H54 (cell line): Measurements from ENCODE around the gene MAGEA4.
"Not testable (repeated sequence)": the region's sequence is repeated elsewhere in the genome, so short reads cannot be mapped to it uniquely, and the experiment has no call there.

ENCODE experiments used
- DNase-seq: peaks from one replicate; pipeline ENCODE4 v3.0.0; 2011; ENCODE audit warnings: low spot score, mixed read lengths; ENCODE audit not compliant: insufficient read length
- FAIRE-seq: peaks from 3 replicates; lab custom pipeline; 2011; peaks lifted over from hg19 to GRCh38; lab: Jason Lieb, UNC
- POLR2A ChIP-seq: IDR thresholded peaks from 2 replicates; pipeline ENCODE4 v1.6.1; 2011; ENCODE audit warnings: low read depth, mild to moderate bottlenecking, low read length

MAGEA4 gene

DNA sequence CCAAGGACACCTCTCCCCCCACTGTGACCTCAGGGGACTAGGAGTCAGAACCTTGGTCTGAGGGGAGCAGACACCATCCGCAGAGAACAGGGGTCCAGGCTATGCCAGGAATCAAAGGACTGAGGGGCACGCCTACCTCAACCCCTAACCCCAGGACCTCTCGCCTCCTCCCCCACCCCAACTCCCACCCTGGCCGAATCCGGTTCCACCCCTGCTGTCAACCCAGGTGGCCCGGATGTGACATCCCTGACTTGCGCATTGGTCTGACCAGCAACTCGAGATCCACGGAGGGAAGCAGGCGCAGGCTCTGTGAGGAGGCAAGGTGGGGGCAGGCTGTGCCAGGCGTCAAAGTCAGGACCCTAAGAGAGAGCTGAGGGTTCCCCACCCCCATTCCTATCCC lies 468 bp upstream of the MAGEA4 start:
- TF ChIP-seq POLR2A = no peak
- no peak for DNase-seq
- FAIRE-seq = no peak

DNA sequence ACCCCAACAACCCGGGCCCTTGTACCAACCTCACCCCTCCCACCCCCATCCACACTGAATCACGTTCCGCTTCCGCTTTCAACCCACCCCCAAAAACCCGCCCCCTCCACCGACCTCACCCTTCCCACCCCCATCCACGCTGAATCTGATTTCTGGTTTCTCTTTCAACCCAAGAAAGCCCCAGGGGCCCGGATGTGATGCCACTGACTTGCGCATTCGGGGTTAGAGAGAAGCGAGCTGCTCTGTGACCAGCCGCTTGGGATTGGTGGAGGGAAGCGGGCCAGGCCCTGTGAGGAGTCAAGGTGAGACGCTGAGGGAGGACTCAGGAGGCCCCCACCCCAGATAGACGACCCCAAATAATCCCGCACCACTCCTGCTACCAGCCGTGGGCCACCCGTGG lies 6.0 kb downstream of the MAGEA4 start:
- not testable (repeated sequence) for FAIRE-seq, DNase-seq

DNA sequence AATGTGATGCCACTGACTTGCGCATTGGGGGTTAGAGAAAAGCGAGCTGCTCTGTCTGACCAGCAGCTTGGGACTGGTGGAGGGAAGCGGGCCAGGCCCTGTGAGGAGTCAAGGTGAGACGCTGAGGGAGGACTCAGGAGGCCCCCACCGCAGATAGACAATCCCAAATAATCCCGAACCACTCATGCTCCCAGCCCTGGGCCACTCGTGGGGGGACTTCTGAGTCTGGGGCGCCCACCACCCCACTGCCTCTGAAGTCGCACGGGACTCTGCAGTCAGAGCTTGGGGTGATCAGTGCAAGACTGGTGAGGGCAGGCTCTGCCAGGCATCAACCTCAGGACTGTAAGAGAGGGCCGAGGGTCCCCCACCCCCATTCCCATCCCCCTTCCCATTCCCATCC lies 6.9 kb downstream of the MAGEA4 start:
- DNase-seq (no peak), FAIRE-seq (no peak)
- no peak for TF ChIP-seq POLR2A

DNA sequence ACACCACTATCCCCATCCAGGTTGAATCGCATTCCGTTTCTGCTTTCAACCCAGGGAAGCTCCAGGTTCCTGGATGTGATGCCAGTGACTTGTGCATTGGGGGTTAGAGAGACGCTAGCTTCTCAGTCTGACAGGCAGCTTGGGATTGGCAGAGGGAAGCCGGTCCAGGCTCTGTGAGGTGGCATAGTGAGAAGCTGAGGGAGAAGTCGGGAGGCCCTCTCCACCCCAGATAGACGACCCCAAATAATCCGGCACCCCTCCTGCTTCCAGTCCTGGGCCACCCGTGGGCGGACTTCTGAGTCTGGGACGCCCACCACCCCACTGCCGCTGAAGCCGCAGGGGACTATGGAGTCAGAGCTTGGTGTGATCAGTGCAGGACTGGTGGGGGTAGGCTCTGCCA lies 7.4 kb downstream of the MAGEA4 start:
- no peak for TF ChIP-seq POLR2A
- DNase-seq = no peak
- no peak for FAIRE-seq

DNA sequence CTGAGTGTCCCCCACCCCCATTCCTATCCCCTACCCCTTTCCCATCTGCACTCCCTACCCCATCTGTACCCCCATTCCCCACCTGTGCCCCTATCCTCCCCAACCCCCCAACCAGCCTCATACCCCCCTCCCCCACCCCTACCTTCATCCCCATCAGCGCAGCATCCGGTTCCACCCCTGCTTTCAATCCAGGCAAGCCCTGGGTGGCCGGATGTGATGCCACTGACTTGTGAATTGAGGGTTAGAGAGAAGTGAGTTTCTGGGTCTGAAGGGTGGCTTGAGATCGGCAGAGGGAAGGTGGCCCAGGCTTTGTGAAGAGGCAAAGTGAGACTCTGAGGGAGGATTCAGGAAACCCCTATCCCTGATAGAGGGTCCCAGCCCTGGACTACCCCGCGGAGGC lies 7.8 kb downstream of the MAGEA4 start:
- FAIRE-seq (no peak), DNase-seq (no peak)
- TF ChIP-seq POLR2A = no peak

DNA sequence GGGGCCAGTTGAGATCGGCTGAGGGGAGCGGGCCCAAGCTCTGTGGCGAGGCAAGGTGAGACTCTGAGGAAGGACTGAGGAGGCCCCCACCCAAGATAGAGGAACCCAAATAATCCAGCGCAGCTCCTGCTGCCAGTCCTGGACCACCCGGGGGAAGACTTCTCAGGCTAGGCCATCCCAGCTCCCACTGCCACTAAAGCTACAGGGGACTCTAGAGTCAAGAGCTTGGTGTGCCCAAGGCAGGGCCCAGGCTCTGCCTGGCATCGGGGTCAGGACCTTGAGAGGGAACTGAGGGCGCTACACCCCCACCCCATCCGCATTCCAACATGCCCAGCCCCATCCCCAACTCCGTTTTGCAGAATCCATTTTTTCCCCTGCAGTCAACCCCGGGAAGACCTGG lies 8.6 kb downstream of the MAGEA4 start:
- FAIRE-seq = no peak

DNA sequence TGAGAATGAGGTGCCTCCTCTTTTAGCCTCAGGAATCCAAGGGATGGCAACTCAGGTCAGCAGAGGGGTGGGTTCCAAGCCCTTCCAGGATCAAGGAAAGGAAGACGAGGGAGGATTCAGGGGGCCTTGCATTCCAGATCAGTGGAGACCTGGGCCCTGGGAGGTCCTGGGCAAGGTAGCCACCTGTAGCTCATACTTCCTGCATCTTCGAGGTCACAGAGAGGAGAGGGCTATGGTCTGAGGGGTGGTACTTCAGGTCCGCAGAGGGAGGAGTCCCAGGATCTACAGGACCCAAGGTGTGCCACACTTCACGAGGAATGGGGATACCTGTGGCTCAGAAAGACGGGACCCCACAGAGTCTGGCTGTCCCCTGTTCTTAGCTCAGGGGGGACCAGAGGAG lies 9.2 kb downstream of the MAGEA4 start:
- no peak for DNase-seq
- no peak for TF ChIP-seq POLR2A
- no peak for FAIRE-seq

More for the DNA sequence above, 8.6 kb downstream of the MAGEA4 start:
- TF ChIP-seq POLR2A = no peak
- no peak for DNase-seq

DNA sequence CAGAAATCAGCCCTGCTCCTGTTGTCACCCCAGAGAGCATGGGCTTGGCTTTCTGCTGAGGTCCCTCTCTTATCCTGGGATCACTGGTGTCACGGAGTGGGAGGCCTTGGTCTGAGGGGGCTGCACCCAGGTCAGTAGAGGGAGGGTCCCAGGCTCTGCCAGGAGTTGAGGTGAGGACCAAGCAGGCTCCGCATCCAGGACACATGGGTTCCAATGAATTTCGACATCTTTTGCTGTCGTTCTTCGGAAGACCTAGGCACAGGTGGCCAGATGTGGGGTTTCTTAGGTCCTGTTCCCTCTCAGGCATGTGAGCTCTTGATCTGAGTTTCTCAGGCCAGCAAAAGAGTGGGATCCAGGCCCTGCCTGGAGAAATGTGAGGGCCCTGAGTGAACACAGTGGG lies 10.0 kb downstream of the MAGEA4 start:
- TF ChIP-seq POLR2A = no peak
- no peak for FAIRE-seq
- no peak for DNase-seq

DNA sequence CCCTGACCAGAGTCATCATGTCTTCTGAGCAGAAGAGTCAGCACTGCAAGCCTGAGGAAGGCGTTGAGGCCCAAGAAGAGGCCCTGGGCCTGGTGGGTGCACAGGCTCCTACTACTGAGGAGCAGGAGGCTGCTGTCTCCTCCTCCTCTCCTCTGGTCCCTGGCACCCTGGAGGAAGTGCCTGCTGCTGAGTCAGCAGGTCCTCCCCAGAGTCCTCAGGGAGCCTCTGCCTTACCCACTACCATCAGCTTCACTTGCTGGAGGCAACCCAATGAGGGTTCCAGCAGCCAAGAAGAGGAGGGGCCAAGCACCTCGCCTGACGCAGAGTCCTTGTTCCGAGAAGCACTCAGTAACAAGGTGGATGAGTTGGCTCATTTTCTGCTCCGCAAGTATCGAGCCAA lies 11.0 kb downstream of the MAGEA4 start:
- no peak for FAIRE-seq
- no peak for TF ChIP-seq POLR2A
- no peak for DNase-seq

DNA sequence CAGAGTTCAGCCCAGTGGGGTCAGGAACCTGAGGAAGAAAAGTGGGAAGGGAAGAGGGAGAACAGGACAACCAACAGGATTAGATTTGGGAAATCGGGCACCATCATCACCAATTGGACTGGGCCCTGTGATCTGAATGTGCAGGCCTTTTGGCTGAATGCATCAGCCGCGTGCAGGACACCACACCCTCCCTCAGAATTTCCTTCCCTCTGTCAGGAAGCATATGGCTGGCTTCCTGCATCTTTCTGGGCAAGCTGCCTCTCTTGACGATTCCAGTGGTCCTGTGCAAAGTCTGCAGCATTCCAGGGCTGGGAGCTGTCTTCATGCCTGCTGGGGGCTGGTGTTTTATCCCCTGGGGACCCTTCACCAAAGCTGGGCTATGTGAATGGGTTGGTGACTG lies 16.4 kb downstream of the MAGEA4 start:
- DNase-seq = no peak
- no peak for TF ChIP-seq POLR2A
- no peak for FAIRE-seq

DNA sequence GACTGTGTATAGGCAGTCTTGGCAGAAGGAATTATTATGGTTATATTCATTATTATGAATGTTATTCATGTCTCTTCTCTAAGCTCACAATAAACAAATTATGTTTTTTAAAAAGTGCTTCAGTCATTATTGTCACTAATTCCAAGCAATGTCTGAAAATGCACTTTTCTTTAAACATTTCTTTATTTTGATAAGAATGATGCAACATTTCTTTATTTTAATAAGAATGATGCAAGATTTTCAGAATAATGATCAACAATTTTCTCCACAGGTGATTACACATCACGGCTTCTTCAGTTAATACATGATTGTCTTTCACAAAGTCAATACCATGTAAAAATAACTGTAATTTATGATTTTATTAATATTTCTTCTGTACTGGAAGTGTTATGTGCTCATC lies 22.7 kb downstream of the MAGEA4 start:
- TF ChIP-seq POLR2A = no peak
- FAIRE-seq = no peak
- DNase-seq = no peak

DNA sequence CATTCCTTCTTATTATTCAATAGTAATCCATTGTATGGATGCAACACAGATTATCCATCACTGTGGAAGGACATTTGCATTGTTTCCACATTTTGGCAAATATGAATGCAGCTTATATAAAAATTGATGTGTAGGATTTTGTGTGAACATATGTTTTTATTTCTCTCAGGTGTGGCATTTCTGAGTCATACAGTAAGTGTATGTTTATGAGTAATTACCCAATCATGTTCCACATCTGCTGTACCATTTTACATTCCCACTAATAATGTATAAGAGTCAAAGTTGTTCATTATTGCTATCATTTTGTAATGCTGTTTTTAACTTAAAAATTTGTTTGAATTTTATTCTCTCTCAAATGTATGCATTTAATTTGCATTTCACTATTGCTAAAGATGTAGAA lies 25.5 kb downstream of the MAGEA4 start:
- FAIRE-seq = no peak
- no peak for DNase-seq
- TF ChIP-seq POLR2A = no peak

DNA sequence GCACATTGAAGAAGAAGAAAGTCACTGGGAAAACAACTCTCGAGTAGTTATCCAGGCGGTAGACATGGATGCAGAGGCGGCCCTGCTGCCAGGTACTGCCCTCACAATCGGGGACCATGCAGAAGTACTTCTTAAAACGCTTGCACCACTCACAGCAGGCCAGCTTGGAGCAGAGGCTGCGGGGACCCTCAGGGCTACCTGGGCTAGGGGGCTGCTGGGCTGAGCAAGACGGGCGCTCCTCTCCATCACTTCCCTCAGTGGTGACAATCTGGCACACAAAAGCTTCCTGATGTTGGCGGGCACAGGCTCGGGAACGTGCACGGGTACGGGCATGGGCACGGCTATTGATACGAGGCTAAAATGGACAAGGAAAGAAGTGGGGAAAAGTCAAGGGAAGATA lies 42.0 kb downstream of the MAGEA4 start:
- no peak for FAIRE-seq
- no peak for DNase-seq
- TF ChIP-seq POLR2A = no peak

DNA sequence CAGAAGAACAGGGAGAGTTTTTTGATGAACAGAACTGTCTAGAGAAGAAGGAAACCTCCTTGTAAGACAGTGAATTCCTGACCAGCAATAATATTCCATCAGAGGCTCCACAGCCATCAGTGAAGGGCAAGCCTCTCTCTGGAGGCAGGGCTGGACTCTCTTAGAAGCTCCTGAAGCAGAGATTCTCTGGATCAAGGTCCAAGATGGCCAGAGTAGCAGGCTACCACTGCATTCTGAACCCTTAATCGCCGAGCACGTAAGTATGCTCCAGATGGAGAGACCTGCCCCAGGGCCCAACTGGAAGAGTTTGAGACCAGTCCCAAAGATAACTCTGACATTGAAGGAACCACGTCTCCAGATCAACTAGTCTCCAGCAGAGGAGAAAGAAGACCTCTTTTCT lies 45.4 kb downstream of the MAGEA4 start:
- DNase-seq (no peak), FAIRE-seq (no peak)
- no peak for TF ChIP-seq POLR2A

DNA sequence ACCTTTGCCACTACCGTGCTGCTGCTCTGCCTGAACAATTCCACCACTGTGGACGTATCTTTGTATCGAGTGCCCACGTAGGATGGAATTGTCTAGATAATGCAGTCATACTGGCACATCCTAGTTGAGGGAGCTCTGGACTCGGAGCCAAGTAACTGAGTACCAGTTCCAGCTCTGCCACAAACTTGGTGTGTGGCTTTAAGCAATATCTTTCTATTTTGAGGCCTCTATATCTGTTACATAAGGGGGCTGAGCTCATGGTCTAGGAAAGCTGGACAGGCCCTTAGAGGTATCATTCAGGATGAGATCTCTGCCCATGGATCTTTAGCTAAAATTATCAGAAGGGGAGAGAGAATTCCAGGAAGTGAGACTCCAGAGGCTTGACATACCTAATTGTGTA lies 49.3 kb downstream of the MAGEA4 start:
- no peak for TF ChIP-seq POLR2A
- DNase-seq (no peak), FAIRE-seq (no peak)

DNA sequence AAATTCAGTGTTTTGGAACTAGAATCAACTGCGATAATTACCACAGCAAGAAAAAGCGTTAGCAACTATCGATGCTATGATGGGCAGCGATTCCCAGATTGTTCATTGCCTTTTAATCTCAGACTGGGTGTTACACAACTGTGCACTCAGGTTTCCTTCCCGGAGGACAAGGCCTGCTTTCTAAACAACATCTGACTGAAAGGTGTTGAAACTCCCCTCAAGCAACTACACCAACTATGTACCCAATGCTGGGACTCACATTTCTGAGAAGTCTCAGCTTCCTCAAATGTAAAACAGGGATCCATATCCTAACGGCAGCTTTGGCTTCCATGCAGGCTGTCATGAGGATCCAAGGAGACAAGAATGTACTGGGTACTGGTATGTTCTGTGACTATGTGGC lies 53.5 kb downstream of the MAGEA4 start:
- no peak for FAIRE-seq
- no peak for DNase-seq
- TF ChIP-seq POLR2A = no peak
